Measurements from ENCODE around the gene TRPV4. TPM values are rescaled to one million over a fixed set of nuclear protein-coding genes. Genes with fewer than 3 reads are reported as not detected.

The TRPV4 gene
- total and polyA plus RNA-seq, 10 of the 15 experiments (the other 5 are each of a cell fraction or from before 2014, with no cell fraction given) = not detected

- intact Hi-C loops (cut with micrococcal nuclease; ENCODE audit: unreplicated experiment) = no loop called here
- RAD21 ChIA-PET (ENCODE audit: unreplicated experiment) = interaction anchor here (0.8 to 2.8 kb wide), 4 partner anchors 23 to 279 kb away, joined by 3 to 28 read pairs (median 11); no protein-coding TSS in a partner anchor
Measured at GRCh38 chr12:109876406-109876805, 43.2 kb upstream of the TRPV4 start.

More at GRCh38 chr12:109876406-109876805, 43.2 kb upstream of the TRPV4 start:
- H3K36me3 ChIP-seq (ENCODE audit: control insufficient read depth in 2 of 2, insufficient read depth in 2 of 2, low read length in 1 of 2) = no peaks in the 10 kb centered on the region
- H3K9ac ChIP-seq (ENCODE audit: control insufficient read depth, insufficient read depth, low read length) = no peak overlapping the region
- in situ Hi-C loops (cut with MboI) = loop anchor here (5.0 kb wide), 1 partner anchor 74 kb away; no protein-coding TSS in a partner anchor
- POLR2A ChIA-PET = interaction anchor here (0.6 to 0.9 kb wide), 5 partner anchors 9 to 685 kb away, joined by 3 to 8 read pairs (median 4); no protein-coding TSS in a partner anchor
- no peak for ATAC-seq
- peaks cover 29% of the 10 kb centered on the region for H3K4me1 ChIP-seq (ENCODE audit: control insufficient read depth, insufficient read depth, low read length)
- BruUV-seq (replicated peaks) = no TSS peak
- H4K20me1 ChIP-seq (ENCODE audit: control insufficient read depth, insufficient read depth) = 0 out of 2 replicates have a peak, but pooled peaks cover 2% of the 10 kb centered on the region
- no peaks in the 10 kb centered on the region for H3K27me3 ChIP-seq (replicated peaks in 1 of 2; ENCODE audit: control insufficient read depth in 2 of 2, insufficient read depth in 2 of 2, low read length in 1 of 2)
- FAIRE-seq = no peak
- 0 out of 2 replicates have a peak overlapping the region, but pooled peaks have one; percentile 19 for H3K4me2 ChIP-seq (ENCODE audit: control insufficient read depth, insufficient read depth)
- no peak overlapping the region for H2AFZ ChIP-seq (ENCODE audit: control insufficient read depth, low read depth, low read length)
- SMC1A ChIA-PET (ENCODE audit: uncharacterized antibody, unreplicated experiment) = interaction anchor here (0.8 to 6.0 kb wide), 7 partner anchors 10 to 127 kb away, joined by 3 to 47 read pairs (median 4); no protein-coding TSS in a partner anchor
- no peak for TF ChIP-seq MLLT1 (IDR thresholded peaks at IDR 0.05)
- TF ChIP-seq RUNX3 (IDR thresholded peaks at IDR 0.05; ENCODE audit: low read length) = no peak
- TF ChIP-seq IRF4 (IDR thresholded peaks at IDR 0.05; ENCODE audit: low read depth, low read length) = no peak
- no peak for TF ChIP-seq LARP7 (IDR thresholded peaks at IDR 0.05)
- TF ChIP-seq NFYB (IDR thresholded peaks at IDR 0.05; ENCODE audit: insufficient read depth, low read depth, low read length) = no peak
- TF ChIP-seq CEBPB (IDR thresholded peaks at IDR 0.05; ENCODE audit: borderline replicate concordance in 1 of 2, low read depth in 2 of 2, low read length in 2 of 2) = no peak
- TF ChIP-seq ZBTB33 (IDR thresholded peaks at IDR 0.05) = no peak
- no peak for TF ChIP-seq ZSCAN29 (IDR thresholded peaks at IDR 0.05)
- TF ChIP-seq PML (IDR thresholded peaks at IDR 0.05; ENCODE audit: low read length) = no peak
- TF ChIP-seq ZBTB4 (CRISPR knock-in tag; IDR thresholded peaks at IDR 0.05) = no peak
- no peak for TF ChIP-seq CBFB (IDR thresholded peaks at IDR 0.05; ENCODE audit: low read depth)
- CTCF ChIA-PET = interaction anchor here (0.7 to 4.4 kb wide), 8 partner anchors 11 to 448 kb away, joined by 3 to 55 read pairs (median 9); no protein-coding TSS in a partner anchor
- peaks cover 10% of the 10 kb centered on the region for H3K79me2 ChIP-seq (ENCODE audit: control insufficient read depth, insufficient read depth, low read length)
- no peak for DNase-seq (ENCODE audit: low read depth, low spot score)
- no peak overlapping the region for H3K4me3 ChIP-seq
- no peaks in the 10 kb centered on the region for H3K9me3 ChIP-seq (replicated peaks; ENCODE audit: control insufficient read depth, insufficient read depth, low read length)
- H3K27ac ChIP-seq (ENCODE audit: control insufficient read depth, insufficient read depth) = no peak overlapping the region

All from GM12878 (cell line).